GM19193 (cell line): ENCODE measurements around the gene ARMH2.

Experiments used
- POLR2A ChIP-seq: IDR thresholded peaks from 4 replicates; pipeline ENCODE4 v1.6.1; 2011; ENCODE audit not compliant: insufficient read depth, insufficient read length; ENCODE audit errors: extremely low read depth

Gene ARMH2

GRCh38 chr6:24798740-24799540 lies at the start of gene ARMH2:
Gene ARMH2, minus strand, starts transcription at chr6:24798917. Its CDS starts 60 bp downstream, at chr6:24798857.
- no peak for TF ChIP-seq POLR2A

GRCh38 chr6:24848461-24848860 lies 49.7 kb upstream of the ARMH2 start:
- no peak for TF ChIP-seq POLR2A

DNA sequence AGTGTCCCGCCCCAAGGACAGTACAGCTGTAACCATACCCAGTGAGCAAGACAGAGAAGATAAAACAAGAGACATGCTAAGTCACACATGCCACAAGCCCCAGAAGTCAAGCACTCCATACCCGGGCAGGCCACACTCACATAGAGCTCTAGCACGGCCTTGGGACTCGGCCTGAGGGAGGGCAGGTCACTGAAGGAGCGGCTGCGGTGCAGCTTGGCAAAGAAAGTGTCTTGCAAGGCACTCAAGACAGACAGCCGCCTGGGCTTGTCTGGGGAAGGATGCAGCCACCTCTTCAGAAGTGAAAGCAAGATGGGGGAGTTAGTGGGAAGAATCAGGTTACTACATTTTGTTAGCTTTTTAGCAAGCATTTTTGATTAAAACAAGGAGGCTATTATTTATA lies 48.7 kb upstream of the ARMH2 start:
- TF ChIP-seq POLR2A: no peak

DNA sequence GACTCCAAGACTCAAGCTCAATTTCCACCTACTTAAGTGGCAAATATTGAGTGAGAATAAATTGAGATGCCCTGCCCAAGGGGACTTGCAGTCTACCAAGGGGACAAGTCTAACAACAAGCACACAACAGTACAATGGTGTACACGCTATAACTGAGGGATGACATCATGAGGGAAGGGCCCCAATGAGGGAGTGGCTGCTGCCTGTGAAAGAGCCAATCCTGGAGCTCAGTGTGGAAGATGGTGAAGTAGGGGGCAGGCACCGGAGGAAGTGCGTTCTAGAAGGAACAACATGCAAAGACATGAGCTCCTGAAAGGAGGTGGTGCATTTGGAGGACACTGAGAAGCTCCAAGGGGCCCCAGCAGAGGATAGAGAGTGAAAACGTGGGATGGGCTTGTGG lies 46.9 kb upstream of the ARMH2 start:
- no peak for TF ChIP-seq POLR2A

DNA sequence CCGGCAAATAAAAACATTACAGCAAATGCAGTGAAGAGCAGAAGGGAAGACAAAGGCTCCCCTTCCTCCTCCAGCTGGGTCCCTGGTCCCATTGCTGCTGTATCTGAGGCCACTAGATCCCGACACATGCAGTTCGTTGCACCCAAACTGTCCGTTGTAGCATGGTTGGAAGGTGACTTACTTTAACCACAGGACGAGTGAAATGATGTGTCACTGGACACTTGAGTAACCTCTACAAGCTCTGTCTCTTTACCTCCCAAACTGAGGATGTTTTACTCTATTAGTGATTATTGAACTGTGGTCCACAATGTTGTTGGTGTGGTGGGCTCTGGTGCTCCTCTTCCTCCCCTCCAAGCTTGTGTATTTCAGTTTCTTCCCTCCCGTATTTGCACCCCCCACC lies 46.2 kb upstream of the ARMH2 start:
- TF ChIP-seq POLR2A: no peak

DNA sequence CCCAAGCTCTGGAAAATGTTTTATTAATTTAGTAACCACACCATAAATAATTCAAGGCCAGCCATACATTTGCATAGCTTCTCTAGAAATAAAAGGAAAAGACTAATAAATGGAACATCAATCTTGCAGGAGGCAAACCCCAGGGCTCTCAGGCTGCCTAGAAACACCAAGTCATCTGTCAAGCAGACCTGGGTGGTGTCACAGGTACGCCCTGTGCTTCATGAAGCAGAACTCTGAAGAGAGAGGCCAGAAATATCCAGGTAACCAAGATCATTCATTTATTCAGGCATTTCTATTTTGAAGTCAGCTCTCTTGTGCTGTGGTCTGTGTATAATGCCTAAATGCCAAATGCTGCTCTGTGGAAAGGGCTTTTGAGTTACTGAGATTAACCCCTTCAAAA lies 45.3 kb upstream of the ARMH2 start:
- no peak for TF ChIP-seq POLR2A

DNA sequence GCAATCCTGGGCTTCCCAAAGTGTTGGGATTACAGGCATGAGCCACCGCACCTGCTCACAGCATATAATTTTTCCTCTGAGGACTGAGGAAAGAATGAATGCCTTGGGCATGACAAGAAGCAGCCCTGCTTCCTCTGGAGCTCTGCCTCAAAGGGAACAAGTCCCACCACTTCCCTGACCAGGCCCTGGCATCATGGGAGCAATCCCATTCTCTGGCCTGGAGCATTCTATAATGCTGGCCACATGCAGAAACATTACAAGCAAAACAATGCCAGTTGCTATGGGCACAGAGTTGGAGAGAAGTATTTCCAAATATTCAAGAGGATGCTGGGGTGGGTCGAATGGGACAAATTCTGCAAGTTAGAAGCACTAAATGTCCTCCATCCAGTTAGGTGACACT lies 41.5 kb upstream of the ARMH2 start:
- TF ChIP-seq POLR2A: no peak

DNA sequence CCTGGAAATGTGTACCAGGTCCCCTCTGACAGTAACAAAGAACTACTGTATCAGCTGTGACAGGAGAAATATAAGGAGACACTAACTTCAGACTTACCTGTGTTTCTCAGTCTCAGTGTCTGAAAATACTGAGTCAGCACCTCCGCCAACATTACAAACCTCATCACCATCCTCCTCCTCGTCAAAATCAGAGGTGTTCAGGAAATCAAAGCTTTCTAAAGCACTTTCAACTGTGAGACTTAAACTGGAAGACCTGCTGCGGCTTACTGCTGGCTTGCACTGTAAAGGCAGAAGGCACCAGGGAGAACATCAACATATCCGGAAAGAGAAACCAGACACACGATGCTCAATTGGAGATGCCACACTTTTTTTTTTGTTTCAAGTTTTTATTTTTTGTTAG lies 40.3 kb upstream of the ARMH2 start:
- no peak for TF ChIP-seq POLR2A

DNA sequence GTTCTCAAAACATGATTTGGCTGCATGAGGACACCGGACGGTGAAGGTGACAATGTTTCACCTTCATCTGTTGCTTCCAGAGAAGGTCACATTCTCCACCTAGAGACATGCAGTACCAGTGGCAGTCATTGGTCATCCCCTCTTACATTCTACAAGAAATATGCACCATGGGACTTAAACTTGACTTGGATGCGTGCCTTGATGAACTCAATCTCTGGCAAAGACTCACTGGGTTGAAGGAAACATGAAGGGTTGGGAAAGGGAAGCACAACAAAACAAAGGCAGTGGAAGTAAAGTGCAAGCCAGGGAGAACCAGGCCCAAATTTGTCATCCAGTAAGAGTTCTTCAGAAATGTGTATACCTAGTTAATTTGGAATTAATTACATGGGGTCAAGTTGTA lies 39.4 kb upstream of the ARMH2 start:
- TF ChIP-seq POLR2A: no peak

DNA sequence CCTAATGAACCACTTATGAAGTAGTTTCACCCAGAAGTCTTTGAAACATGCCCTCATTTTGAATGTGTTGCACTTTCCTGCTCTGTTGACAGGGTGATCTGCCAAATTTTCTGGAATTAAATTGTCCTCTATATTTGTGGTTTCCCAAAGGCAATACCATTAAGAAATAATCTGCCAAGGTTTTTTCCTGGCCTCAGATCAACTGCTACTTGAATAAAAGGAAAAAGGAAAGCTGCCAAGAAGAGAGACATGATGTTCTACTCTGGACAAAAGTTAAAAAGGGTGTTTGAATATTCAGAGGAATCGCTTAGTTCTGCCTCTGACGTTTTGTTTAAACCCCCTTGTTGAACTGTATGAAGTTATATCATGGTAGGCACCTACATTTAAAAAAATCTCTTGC lies 37.4 kb upstream of the ARMH2 start:
- no peak for TF ChIP-seq POLR2A

DNA sequence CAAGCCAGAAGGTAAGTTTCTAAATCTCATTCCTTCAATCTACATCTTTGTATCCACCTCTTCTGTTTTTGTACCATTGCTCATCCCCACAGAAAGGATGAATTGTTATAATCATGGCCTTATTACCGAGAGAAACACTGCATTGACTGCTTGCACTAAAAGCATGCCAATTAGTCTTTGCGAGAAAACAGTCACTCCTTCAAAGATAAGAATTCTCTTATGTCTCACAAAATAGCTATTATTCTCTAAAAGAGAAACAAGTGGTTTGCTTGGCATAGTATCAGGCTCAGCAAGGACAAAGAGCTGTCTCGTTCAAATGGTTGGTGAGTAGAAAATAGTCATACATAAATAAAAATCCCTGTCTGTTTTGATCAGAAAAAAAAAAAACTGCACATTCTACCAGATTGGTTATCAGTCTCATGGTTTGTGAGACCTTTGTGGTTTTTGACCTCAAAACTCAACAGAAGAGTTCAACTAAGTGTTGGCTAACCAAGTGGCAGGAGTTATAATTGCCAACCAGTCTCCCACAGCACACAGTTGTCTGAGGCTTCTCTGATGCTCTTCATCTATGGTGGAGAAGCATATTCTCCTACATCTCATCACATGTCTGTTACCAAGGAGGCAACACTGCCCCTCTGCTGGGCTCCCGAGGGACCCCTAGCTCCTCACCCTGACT lies 35.1 kb upstream of the ARMH2 start:
- no peak for TF ChIP-seq POLR2A

DNA sequence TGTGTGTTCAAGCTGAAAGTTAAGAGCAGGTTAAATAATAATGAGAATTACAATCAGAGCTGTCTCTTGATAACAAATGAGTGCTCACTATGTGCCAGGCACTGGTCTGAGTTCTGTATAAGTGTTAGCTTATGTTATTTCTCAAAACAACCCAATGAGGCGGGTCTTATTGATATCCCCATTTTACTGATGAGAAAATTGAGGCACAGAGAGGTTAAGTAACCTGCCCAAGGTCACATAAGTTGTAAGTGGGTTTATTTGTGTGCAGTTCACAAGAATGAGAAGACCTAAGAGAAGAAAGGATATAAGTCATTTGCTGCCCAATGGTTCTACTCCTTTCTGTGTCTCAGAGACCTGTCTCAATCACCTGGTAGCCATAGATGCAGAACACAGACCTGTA lies 34.1 kb upstream of the ARMH2 start:
- no peak for TF ChIP-seq POLR2A

DNA sequence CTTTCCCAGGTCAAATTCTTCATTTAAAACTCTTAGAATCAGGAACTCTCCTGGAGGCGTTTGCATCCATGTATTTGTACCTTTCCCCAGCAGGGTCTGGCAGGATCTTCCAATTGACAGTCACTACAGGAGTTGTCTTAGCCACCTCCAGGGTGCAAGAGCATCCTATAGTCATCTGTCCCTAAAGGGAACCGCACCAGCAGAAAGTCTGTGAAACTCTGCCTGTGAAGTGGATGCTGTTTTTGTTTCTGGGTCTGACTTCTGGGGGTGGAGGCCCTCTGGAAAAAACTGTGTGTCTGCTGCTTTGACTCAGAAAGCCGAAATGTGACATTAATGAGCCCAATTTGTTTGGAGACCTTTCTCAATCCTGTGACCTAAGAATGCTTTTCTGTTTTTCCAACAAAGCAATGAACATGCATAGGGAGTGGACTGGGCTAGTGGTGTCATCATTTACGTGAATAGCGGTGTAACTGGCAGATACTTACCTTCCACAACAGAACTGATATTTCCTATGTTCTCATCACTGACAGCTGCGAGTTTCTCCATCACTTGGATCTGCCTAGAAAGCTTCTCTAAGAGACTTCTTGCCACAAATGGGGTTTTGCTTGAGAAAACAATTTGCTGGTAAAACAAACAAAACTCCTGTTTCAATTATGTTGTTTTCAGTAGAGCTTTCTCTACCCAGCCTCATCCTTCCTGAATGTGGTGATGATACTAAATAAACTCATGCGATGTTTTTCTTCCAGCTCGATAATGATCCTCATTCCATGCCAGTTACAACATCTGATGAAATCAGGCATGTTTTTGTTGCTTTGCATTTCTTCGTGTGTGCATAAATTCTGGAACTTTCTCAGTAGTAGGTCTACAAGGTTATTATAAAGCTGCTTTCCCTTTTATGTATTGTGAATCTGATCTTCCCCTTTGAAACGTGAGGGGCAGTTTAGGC lies 33.3 kb upstream of the ARMH2 start:
- TF ChIP-seq POLR2A: no peak

GRCh38 chr6:24829657-24830056 lies 30.9 kb upstream of the ARMH2 start:
- TF ChIP-seq POLR2A: no peak

DNA sequence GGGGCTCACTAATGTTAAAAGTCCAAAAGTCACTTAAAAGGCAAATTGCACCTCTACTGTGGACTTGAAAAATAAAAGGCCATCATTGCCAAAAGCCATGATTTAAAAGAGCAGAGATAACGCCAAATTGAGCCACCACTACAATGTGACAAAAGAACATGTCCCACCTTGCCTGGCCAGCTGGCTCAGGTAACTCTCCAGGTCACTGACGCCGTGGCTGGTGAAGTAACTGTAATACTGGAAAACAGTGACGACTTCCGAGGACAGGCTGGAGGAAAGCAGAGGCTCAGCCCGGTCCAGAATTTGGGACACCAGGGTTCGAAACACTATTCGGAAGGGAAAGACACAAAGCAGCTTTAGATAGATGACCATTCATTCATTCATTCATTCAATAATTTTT lies 29.3 kb upstream of the ARMH2 start:
- no peak for TF ChIP-seq POLR2A
